NB4 (cell line): Measurements from ENCODE around the gene NRCAM.

ENCODE experiments used
- CTCF ChIP-seq: IDR thresholded peaks from one replicate; pipeline ENCODE4 v1.5.1; 2012; ENCODE audit warnings: low read depth, low read length
- MAX ChIP-seq: IDR thresholded peaks from 2 replicates; pipeline ENCODE4 v1.6.1; 2011; ENCODE audit warnings: low read depth, low read length
- MYC ChIP-seq: IDR thresholded peaks from 2 replicates; pipeline ENCODE4 v1.6.1; 2011; ENCODE audit warnings: low read depth, low read length
- POLR2A ChIP-seq: IDR thresholded peaks from 2 replicates; pipeline ENCODE4 v1.6.1; 2011; ENCODE audit warnings: mild to moderate bottlenecking; ENCODE audit not compliant: insufficient read length; ENCODE audit errors: extremely low read depth

GRCh38 chr7:108441392-108441955, 14.8 kb downstream of the NRCAM start:
- no peak for TF ChIP-seq MAX
- no peak for TF ChIP-seq CTCF
- no peak for TF ChIP-seq POLR2A
- TF ChIP-seq MYC = no peak
